CD4-positive, alpha-beta T cell treated with Interleukin-6 at 100 ng/mL for 8 hours (primary cell): ENCODE data around the gene FOXP4.

ENCODE experiments used
- DNase-seq: peaks from one replicate; pipeline ENCODE4 v3.0.0-alpha.2; 2020; ENCODE audit warnings: mixed read lengths, low spot score

FOXP4 gene, protein sequence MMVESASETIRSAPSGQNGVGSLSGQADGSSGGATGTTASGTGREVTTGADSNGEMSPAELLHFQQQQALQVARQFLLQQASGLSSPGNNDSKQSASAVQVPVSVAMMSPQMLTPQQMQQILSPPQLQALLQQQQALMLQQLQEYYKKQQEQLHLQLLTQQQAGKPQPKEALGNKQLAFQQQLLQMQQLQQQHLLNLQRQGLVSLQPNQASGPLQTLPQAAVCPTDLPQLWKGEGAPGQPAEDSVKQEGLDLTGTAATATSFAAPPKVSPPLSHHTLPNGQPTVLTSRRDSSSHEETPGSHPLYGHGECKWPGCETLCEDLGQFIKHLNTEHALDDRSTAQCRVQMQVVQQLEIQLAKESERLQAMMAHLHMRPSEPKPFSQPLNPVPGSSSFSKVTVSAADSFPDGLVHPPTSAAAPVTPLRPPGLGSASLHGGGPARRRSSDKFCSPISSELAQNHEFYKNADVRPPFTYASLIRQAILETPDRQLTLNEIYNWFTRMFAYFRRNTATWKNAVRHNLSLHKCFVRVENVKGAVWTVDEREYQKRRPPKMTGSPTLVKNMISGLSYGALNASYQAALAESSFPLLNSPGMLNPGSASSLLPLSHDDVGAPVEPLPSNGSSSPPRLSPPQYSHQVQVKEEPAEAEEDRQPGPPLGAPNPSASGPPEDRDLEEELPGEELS

DNA sequence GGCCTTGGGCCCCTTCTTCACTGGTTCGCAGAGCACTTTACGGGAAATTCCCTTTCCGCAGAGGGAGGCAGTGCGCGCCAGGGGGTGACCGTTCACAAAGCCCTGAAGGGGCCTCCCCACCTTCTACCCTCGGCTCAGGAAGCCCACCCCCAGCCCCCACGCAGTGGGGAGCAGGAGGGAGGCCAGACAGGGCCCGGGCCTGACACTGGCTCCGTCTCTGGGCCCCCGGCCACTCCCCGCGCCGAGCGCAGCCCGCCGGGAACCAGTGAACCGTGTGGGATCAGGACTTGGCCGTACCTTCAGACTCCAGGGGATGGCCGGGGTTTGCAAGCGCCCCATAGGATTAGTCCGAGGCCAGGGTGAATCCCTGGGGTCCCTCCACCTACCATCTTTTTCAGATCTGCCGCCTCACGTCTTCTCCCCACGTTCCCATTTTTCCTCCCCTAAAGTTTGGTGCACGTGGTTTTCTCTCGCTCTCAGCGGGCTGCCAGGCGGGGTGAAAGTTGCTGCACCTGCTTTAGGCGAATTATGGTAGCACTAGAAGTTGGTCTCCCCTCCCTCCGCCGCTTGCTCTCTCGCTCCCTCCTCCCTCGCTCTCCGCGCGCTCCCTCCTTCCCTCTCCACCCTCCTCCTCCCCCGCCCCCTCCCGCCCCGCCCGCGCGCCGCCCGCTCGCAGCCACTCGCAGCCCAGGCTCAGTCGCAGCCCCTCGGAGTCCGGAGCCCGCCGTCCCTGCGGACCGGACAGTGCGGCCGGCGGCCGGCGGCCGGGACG lies at the start of gene FOXP4:
Gene FOXP4 (plus strand): TSS at position 679 of the 772 bp plus-strand sequence. CDS start 19,380 bp downstream, outside the sequence.
- peak; percentile 84 for DNase-seq

DNA sequence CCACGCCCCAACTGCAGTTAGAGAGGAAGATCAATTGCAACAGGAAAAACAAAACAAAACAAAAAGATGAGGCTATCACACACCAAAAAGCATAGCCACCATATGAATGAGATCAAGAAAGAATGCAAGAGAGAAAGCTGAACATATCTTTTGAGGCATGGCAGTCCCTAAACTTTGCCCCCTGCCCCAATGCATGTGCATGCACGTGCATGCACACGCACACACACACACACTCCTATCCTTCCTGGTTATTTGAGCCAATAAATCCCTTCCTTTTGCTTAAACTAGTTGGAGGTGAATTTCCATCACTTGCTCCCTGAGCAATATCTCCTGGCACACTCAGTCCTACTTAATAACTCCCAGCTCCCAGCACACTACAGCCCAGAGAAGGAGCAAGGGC lies 48.6 kb upstream of the FOXP4 start:
- no peak for DNase-seq

DNA sequence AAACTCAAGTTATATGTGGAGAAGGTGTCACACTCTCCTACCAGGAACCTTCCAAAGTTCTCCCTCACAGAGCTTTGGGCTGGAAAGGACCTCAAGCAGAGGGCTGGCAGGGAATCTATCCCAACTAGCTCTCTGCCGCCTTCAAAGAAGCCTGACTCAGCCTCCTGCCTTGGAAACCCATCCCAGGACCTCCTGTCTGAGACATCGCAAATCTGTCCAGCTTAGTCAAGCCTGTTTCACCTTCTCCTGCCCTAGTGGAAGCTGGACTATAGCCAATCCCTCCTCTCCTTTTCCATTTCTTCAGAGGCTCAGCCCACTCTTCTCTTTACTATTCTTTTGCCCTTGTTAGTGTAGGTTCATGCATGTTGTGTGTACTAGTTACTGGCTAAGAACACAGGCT lies 48.2 kb upstream of the FOXP4 start:
- DNase-seq = no peak

DNA sequence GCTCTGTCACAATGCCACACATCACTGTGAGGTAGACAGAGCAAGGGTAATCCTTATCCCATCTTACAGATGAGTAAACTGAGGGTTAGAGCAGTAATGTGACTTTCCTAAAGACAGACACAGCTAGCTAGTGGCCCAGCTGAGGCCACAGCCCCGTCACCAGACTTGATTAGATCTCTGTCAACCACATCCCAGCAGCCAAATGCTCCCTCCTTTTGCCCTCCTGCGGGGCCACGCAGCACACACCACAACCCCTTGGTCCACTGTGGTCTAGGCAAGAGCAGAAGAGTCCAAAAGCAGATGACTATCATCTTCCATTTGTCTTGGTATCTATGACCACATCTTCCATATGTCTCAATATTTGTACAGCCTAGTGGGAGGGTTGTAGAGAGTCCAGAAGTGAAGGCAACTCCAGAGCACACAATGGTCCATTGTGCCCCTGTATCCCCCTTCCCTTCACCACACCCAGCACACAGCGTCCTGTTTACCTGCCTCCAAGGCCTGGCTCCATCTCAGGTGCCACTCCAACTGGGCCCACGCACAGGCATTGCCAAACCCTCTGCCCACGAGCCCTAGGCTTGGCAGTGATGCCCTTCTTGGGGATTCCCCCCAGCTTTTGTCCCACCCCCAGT lies 47.1 kb upstream of the FOXP4 start:
- DNase-seq = no peak

DNA sequence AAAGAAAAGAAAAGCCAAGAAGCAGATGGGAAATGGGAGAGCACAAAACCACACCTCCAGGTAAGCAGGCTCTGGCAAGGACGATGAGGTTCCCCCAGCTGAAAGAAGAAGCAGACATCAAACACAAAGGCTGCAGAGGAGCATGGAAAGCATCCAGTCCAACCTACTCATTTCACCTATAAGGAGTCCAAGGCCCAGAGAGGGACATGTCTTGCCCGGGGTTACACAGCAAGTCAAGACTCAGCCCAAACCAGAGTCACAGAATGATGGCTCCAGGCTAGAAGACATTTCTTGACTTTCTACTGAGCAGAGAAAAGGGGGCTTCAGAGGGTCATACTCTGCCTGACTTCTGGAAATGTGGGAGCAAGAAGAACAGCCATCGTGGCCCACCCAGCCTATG lies 45.6 kb upstream of the FOXP4 start:
- DNase-seq = no peak

DNA sequence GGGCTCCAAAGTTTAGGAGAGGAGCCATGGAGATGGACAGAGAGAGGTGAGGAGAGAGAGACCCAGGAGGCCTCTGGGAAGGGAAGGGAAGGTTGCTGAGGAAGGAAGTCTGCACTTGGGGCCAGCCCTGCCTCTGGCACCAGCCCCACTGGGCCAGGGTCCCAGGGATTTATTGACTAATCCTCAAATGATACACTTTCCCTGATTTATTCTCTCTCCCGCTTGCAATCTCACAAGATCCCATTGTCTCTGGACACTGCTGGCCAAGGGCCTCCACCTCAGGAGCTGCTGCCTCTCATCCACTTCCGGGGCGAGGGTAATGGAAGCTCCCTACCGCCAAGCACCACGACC lies 43.6 kb upstream of the FOXP4 start:
- DNase-seq = no peak

DNA sequence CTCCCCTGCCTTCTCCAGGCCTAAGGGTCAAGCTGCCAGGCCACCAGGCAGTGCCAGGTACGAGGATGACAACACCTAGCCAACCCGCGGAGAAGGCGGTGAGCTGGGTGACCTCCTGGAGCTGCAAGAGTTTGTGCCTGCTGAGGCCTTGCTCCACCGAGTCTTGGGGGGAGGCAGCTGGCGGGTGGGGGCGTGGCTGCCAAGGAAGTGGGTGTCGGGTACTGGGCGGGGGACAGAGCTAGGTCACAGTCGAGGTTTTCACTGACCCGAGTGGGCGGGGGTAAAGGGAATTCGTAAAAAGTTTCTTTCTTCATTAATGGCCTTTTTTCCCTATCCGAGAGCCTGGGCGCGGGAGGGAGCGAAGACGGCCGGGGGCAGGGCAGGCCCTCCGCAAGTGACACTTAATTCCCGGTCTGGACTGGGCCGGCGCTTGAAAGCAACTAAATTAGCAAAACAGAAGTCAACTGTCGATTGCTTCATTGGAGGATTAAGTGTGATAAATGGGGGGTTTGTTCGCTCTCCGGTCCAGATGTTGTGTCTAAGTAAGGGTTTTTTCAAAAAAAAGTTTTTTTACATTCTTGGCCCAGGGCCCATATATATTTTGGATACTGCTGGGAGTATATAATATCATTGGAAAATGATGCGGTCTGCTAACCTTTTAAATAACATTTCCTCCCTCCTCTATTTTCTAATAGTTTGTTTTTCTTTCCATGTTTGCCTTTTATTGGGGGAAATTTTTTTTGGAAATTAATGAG lies 43.1 kb upstream of the FOXP4 start:
- no peak for DNase-seq

DNA sequence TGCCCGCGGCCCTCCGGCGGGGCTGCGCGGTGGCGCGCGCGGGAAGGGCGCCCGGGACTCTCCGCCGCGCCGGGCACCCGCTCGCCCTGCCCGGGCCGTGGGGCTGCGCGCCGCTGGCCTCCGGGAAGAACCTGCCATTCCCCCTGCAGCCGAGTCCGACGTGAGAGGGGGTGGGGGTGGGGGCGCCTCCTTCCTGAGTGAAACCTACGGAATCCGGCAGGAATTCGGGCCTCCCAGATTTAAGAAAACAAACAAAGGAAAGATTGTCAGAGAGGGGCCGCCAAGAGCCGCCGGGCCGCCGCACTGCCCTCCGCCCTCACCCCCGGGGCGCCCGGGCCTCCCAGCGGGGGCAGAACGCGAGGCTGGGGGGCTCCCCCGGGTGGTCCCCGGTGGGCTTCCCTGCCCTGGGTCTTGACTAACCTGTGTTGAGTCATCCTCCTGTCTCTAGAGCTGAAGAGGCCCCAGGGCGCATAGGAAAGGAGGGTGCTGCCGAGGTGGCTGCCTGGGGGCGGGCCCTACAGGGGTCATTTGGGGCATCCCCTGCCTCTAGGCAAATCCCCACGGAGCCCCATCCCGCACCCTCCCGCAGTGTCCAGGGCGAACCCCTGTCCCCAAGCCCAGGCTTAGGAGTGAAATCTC lies 42.2 kb upstream of the FOXP4 start:
- DNase-seq = no peak

DNA sequence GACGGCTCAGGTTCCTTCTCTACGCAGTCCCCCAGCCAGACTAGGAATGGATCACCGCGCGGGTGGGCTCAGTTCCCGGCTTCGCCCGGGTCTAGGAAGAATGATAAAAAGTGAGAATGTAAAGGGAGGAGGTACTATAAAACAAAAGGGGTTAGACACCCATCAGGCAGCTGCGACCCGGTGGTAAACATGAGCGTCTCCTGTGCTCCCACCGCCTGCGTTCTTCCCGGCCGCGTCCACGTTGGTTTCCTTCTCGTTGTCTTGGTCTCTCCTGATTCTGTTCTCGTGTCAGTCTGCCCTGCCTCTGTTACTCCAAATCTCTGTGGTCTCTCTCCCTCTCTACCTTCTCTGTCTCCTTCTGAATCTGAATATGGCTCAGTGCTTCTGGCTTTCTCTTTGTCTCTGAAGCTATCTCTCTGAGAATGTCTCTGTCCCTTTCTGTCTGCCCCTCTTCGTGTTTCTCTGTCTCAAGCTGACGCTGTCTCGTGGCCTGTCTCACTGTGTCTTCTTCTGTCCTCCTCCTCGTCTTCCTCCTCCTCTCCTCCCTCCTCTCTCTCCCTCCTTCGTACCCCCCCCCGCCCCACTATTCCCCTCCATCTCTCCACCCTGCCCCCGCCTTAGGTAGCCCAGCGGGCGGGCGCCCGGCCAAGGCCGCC lies 41.6 kb upstream of the FOXP4 start:
- no peak for DNase-seq

DNA sequence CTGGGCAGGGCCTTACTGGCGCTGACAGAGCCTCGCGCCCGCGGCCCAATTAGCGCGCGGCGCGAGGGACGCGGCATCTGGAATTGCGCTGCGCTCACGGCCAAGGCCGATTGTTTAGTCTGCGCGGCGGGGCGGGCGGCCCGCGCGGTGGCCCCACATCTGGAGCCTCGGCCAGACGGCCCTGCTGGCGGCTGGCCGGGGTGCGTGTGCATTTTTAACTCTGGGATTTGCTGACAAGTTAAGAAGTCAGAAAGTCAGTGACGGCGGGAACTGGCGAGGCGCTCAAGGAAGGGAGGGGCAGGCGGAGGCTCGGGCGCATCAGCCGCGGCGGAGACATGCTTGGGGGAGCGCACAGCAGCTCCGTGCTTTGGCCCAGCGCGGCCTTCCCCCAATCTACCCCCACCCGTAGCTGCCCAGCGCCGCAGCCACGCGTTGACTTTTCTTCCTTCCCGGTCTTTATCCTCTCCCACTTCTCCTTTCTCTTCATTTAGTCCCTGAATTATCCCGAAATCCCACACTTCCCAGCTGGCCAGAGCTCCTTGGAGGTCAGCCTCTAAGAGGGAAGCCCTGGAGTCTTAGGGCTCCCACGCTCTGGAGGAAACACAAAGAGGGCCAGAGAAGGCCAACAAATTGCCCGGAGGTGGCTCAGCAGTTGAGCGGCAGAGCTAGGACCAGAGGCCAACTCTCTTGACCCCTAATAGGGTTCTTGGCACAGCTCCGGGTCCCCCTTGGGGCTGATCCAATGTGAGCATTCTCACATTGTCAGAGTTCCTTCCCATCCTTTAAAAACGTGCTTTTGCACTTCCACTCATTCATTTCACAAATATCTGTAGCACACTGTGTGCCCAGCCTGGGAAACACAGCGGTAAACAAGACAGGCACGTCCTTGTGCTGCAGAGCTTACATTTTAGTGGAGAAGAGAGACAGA lies 40.8 kb upstream of the FOXP4 start:
- DNase-seq = no peak

DNA sequence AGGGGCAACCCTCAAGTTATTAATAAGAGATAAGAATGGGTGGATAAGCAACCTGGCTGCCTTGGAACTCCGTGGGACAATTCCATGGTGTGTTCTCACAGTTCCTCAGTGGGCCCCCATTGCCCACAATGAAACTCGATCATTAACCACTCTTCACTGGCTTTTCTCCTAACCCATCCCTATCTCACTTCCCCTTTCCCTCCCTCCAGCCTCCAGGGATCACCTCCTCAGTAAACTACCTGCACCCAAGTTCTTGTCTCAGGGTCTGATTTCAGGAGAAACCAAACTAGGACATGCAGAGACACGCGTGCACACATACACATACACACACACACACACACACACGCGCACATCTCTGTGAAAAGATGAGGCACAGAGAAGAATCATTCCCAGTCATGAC lies 37.7 kb upstream of the FOXP4 start:
- DNase-seq = no peak

DNA sequence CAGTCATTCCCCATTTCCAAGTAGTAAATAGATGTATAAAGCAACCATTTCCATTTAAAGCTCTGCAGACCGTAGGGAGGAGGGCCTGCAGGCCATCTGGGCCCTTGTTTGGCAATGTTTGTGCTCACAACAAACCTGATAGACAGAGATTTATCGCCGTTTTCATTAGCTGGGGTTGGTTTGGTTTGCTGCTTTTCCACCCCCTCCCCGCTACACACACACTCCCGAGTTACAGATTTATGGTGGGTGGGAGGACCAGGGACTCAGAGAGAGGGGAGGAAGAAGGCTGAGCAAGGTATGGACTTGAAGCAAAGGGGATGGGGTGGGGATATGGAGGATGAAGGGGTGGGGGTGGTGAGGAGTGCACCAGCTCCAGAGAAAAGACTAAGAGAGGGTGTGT lies 36.6 kb upstream of the FOXP4 start:
- DNase-seq = no peak

DNA sequence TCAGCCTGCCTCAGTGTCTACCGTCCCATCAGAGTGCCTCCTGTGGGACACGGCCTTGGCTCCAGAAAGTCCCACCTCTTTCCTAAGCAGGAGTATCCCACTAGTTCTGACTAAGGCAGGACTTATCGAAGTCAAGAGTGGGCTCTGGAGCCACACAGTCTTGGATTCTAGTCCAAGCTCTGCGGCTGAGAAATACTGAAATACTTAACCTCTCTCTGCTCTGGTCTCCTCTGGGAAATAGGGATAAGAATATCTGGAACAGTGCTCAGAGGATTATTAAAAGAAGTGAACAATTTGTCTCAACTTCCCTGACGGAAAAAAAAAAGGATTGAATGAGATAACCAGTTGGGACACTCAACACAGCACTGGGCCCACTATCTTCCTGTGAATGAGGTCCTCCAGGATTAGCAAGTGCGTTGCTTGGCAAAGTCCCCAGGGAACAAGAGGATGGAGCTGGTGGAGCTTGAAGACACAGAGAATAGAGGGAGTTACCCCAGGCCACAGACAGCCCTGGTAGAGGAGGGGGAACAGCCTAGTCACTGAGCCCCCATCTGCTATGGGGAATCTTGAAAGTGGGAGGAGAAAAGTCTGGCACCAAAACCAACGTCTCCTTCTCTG lies 34.6 kb upstream of the FOXP4 start:
- DNase-seq = no peak

DNA sequence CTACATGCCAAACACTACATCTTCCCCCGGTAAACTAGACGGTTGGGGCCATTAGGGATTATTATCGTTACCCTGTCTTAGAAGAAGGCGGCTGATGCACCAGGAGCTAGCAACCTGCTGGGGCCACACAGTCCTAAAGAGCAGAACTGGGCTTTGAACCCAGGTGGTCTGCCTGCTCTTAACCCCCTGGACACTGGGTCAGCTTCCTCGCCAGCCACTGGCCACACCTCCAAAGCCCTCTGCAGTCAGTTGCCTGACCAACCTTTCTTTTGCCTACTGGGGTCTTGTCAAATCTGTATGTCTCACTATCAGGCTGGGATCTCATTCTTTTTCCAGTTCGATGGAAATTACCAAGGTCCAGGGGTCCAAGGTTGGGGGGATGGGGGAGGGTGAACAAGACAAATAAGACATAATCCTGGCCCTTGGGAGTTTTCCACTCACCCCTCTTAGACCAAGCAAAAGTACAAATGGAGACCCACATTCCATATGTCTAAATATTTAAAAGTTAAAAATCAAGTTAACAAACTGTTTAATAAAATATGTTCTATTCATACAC lies 34.0 kb upstream of the FOXP4 start:
- DNase-seq = no peak

DNA sequence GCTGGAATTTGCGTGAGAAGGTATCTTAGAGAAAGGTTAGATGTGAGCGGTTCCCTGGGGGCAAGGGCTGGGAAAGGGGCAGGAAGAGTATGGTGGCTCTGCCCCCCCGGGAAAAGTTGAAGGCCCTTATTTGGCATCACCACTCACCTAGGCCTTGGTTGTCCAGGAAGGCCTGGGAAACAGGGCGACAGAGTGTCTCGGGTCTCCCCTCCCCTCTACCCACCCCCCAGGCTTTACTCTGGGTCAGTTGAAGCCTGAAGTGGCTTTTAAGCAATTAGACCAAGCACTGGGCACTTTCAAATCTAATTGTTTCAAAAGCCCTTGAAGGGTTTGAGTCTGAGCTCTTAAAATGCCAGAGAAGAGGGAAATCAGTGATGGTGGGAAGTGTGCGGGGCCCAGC lies 30.2 kb upstream of the FOXP4 start:
- DNase-seq = no peak

DNA sequence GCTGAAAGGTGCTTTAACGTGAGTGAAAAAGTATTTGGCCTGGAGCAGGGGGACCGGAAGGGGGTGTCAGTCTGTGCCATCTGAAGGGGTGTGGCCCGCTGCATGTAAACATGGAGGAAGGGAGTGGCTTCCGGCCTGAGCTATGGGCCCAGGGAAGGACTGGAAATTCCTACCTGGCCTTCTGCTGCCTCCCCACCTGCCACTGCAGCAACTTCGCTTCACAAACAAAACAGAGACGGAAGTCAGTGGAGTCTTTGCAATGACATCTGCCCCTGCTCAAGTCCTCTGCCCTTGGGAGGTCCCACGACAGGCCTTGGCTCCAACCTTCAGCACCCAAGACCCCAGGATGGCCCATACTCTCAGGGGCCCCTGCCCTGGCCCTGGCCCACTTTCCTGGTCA lies 28.1 kb upstream of the FOXP4 start:
- DNase-seq = no peak

DNA sequence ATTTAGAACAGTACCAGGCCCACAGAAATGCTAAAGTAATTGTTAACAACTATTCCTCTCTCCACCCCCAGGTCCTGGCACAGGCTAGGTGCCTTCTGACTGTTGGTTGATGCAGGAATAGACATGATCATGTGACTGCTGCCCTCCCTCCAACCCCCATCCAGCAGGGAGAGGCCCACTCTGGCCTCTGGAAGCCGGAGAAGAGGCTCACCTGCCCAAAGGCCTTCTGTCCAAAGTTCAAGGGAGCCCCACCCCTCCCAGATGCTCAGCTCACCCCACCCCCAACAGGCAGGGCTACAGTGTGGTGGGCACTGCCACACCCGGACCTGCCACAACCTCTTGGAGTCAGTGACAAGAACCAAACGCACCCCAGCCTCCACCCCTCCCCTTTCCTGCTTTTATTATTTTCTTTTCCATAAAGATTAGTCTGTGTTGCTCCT lies 26.9 kb upstream of the FOXP4 start:
- DNase-seq = no peak

DNA sequence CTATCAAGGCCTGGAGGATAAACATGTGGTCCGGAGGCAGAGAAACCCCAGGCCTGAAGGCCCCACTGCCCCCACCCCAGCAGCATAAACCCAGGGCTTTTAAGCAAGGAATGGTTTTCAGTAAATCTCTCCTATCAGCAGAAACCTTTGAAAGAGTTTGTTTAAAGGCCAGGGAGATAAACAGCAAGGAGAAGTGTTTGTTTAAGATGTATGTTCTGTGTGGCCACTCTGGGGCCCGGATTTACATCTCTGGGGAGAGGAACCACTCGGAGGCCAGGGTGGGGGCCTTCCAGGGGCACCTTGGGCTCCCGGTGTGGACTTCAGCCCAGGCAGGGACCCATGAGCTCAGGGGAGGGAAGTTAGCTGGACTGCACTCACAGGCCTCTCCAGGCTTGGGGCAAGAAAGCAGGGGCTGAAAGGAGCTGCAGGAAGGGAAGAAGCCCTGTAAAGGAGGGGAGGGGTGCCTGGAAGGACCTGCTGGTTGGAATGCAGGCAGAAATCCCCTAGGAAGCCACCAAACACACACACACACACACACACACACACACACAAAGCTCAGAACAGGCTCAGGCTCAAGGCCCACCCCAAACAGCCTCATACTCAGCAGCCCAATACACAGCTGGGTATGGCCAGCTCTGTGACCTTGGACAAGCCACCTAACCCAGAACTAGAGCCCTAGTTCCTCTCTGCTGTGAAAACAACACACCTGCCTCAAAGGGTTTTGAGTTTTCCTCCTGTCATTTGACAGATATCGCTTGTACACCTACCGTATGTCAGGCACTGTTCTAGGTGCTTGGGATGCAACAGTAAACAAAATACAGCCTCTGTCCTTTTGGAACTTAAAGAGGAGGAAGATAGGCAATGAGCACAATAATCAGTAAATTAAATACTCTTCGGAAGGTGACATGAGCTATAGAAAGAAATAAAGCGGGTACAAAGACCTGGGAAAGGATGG lies 26.2 kb upstream of the FOXP4 start:
- no peak for DNase-seq
